ENCODE data around the gene ABCE1.

- no peak for TF ChIP-seq POLR2A (IDR thresholded peaks at IDR 0.05)
- TF ChIP-seq CTCF (IDR thresholded peaks at IDR 0.05): no peak
Observed at GRCh38 chr4:145049241-145049640, 48.9 kb upstream of the ABCE1 start.

Measured in testis (tissue), 2 donors.